Fibroblast of lung (primary cell): ENCODE data around the gene MAMDC4. TPM values are rescaled to one million over a fixed set of nuclear protein-coding genes. Genes with fewer than 3 reads are reported as not detected.

Experiments used
- DNase-seq, 2 donors: peaks; one replicate each; pipeline versions ENCODE4 v3.0.0 to v3.0.0-alpha.2; 2010; ENCODE audit warnings: low read depth in 2 of 2
- H2AFZ ChIP-seq: 2 replicates; pipeline ENCODE4 v1.5.1; 2012; ENCODE audit warnings: low read length, control low read depth, inconsistent platforms
- H3K27ac ChIP-seq: 2 replicates; pipeline ENCODE4 v1.5.1; 2011; ENCODE audit warnings: low read length, control low read depth; ENCODE audit not compliant: insufficient read depth
- H3K27me3 ChIP-seq: 2 replicates; pipeline ENCODE4 v1.5.1; 2011; ENCODE audit warnings: mild to moderate bottlenecking, low read length; ENCODE audit not compliant: control insufficient read depth, insufficient read depth
- H3K36me3 ChIP-seq: 2 replicates; pipeline ENCODE4 v1.5.1; 2011; ENCODE audit warnings: low read length; ENCODE audit not compliant: control insufficient read depth, insufficient read depth
- H3K4me1 ChIP-seq: 2 replicates; pipeline ENCODE4 v1.5.1; 2011; ENCODE audit warnings: low read length; ENCODE audit not compliant: control insufficient read depth, insufficient read depth; ENCODE audit errors: extremely low read depth
- H3K4me2 ChIP-seq: 2 replicates; pipeline ENCODE4 v1.5.1; 2011; ENCODE audit warnings: low read length, control low read depth; ENCODE audit not compliant: insufficient read depth; ENCODE audit errors: extremely low read depth
- H3K4me3 ChIP-seq, 4 experiments: fragments of 200-600 bp in 1 of 4; sonication (generic) in 1 of 4; replicated peaks in 1 of 4; 2 replicates each; pipeline ENCODE4 v1.5.1; 2011 to 2016; ENCODE audit warnings: low read length in 4 of 4, low read depth in 3 of 4, mild to moderate bottlenecking in 3 of 4, control low read depth in 2 of 4, inconsistent platforms in 1 of 4, mixed read lengths in 1 of 4; ENCODE audit not compliant: insufficient read depth in 1 of 4; ENCODE audit errors: control extremely low read depth in 1 of 4
- H3K79me2 ChIP-seq: 2 replicates; pipeline ENCODE4 v1.5.1; 2012; ENCODE audit warnings: mild to moderate bottlenecking, low read length, inconsistent platforms; ENCODE audit not compliant: control insufficient read depth, insufficient read depth
- H3K9ac ChIP-seq: 2 replicates; pipeline ENCODE4 v1.5.1; 2011; ENCODE audit warnings: mild to moderate bottlenecking, low read length, control low read depth; ENCODE audit not compliant: insufficient read depth
- H3K9me3 ChIP-seq: 2 replicates; pipeline ENCODE4 v1.5.1; 2012; ENCODE audit warnings: low read depth, low read length; ENCODE audit not compliant: control insufficient read depth, insufficient read depth
- H4K20me1 ChIP-seq: 2 replicates; pipeline ENCODE4 v1.5.1; 2011; ENCODE audit warnings: low read length; ENCODE audit not compliant: control insufficient read depth, insufficient read depth; ENCODE audit errors: extremely low read depth
- EZH2 ChIP-seq: IDR thresholded peaks from 2 replicates; pipeline ENCODE4 v1.5.1; 2012; ENCODE audit warnings: low read length, control low read depth, mild to moderate bottlenecking; ENCODE audit errors: missing control alignments
- polyA plus RNA-seq, 2 donors: library from polyadenylated mRNA; depleted of rRNA in 1 of 2; stranded (reverse) in 1 of 2; unstranded in 1 of 2; fragments of >200 nt; gene quantifications; 2 replicates each; pipeline ENCODE4 v1.2.1, GENCODE V29; 2011 to 2012; ENCODE audit warnings: missing spikeins in 1 of 2
- total RNA-seq: library from RNA; depleted of rRNA; stranded (reverse); fragments of >200 nt; gene quantifications from 2 replicates; pipeline ENCODE4 v1.2.1, GENCODE V29; 2014
- TF ChIP-seq, protein P1 (sequence below), 2 donors: IDR thresholded peaks in 1 of 2; conservative IDR thresholded peaks in 1 of 2; 1 replicate in 1 of 2; 2 replicates in 1 of 2; pipeline ENCODE4 v1.5.1; 2011 to 2012; ENCODE audit warnings: low read length in 2 of 2, control low read depth in 1 of 2, inconsistent platforms in 1 of 2, low read depth in 1 of 2, mild to moderate bottlenecking in 1 of 2

The MAMDC4 gene
- total and polyA plus RNA-seq, 2 donors (not counting 1 experiment from before 2014, with no cell fraction given), result 0.37 to 4.6 TPM

DNA sequence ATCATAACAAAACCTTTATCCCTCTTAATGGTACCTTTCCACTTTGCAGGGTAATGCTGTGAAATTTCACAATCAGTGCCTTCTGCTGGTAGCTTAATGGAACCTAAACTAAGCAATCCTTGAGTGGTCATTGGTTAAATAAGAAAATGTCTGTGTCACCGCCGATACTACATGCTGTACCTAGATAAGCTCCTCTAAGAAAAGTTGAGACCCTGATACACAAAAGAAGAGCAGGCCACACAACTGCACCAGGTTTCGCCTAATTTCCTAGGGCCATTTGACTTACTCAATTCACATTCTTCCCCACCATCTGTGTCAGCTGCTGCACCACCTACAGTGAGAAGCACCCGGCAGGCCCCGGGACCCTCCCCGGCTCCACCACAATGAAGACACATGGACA, 23.0 kb downstream of the MAMDC4 start:
- H4K20me1 ChIP-seq, result no peaks in the 10 kb centered on the region
- H3K36me3 ChIP-seq, result no peaks in the 10 kb centered on the region
- H3K4me2 ChIP-seq, result no peak overlapping the region
- no peak for DNase-seq
- no peaks in the 10 kb centered on the region for H3K79me2 ChIP-seq
- H3K27me3 ChIP-seq, result no peaks in the 10 kb centered on the region
- no peak overlapping the region for H3K4me3 ChIP-seq
- H3K9ac ChIP-seq, result no peak overlapping the region
- no peaks in the 10 kb centered on the region for H3K9me3 ChIP-seq
- no peak overlapping the region for H2AFZ ChIP-seq
- TF ChIP-seq EZH2, result no peak
- TF ChIP-seq, protein P1, sequence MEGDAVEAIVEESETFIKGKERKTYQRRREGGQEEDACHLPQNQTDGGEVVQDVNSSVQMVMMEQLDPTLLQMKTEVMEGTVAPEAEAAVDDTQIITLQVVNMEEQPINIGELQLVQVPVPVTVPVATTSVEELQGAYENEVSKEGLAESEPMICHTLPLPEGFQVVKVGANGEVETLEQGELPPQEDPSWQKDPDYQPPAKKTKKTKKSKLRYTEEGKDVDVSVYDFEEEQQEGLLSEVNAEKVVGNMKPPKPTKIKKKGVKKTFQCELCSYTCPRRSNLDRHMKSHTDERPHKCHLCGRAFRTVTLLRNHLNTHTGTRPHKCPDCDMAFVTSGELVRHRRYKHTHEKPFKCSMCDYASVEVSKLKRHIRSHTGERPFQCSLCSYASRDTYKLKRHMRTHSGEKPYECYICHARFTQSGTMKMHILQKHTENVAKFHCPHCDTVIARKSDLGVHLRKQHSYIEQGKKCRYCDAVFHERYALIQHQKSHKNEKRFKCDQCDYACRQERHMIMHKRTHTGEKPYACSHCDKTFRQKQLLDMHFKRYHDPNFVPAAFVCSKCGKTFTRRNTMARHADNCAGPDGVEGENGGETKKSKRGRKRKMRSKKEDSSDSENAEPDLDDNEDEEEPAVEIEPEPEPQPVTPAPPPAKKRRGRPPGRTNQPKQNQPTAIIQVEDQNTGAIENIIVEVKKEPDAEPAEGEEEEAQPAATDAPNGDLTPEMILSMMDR (conservative IDR thresholded peaks at IDR 0.05 in 1 of 2, IDR thresholded peaks at IDR 0.05 in 1 of 2; ENCODE audit: low read depth in 1 of 2, low read length in 2 of 2), result no peak
- no peak overlapping the region for H3K27ac ChIP-seq
- no peaks in the 10 kb centered on the region for H3K4me1 ChIP-seq

DNA sequence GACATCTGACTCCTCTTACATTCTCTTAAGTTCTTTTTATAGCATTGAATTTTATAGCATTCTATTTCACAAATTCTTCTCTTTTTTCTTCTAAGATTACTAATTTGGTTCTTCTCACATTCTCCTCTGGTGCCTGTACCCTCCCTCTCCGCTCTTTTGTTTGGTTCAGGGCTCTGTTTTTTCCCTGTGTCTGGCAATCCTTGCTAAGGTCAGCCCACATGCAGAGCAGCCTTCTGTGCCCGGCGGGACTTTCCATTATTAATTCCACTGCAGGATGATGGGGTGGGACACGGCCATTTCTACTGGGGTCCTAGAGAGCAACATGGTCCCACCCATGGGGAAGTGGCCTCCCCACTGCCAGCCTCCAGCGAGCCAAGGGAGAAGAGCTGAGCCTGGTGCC, 24.3 kb downstream of the MAMDC4 start:
- Histone ChIP-seq H3K27me3 (no peaks in the 10 kb centered on the region), H3K9me3 (no peaks in the 10 kb centered on the region), H3K4me1 (no peaks in the 10 kb centered on the region), H3K79me2 (no peaks in the 10 kb centered on the region), H3K36me3 (no peaks in the 10 kb centered on the region), H3K27ac (no peak overlapping the region), H2AFZ (no peak overlapping the region), H3K4me3 (no peak overlapping the region), H3K4me2 (no peak overlapping the region), H4K20me1 (no peaks in the 10 kb centered on the region), H3K9ac (no peak overlapping the region)
- TF ChIP-seq, protein P1 (conservative IDR thresholded peaks at IDR 0.05 in 1 of 2, IDR thresholded peaks at IDR 0.05 in 1 of 2; ENCODE audit: low read depth in 1 of 2, low read length in 2 of 2), result no peak
- no peak for TF ChIP-seq EZH2
- DNase-seq, result no peak

DNA sequence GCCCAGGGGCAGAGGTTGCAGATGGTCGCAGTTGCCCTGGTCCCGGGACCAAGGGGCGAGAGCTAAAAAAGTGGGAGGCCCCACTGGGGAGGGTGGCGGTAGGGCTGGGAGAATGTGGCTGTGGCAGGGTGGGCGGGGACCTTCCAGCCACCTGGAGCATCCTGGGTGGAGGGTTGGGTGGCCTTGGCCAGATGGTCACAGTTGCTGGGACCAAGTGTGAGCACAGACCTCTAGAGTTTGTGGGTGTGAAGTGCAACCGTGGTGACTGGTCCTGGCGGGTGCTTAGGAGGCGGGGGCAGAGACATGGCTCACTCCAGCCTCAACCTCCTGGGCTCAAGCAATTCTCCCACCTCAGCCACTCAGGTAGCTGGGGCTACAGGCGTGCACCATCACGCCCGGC, 28.5 kb downstream of the MAMDC4 start:
- Histone ChIP-seq H4K20me1 (no peaks in the 10 kb centered on the region), H2AFZ (no peak overlapping the region), H3K4me3 (no peak overlapping the region), H3K4me1 (peaks cover 3% of the 10 kb centered on the region), H3K27me3 (no peaks in the 10 kb centered on the region), H3K79me2 (no peaks in the 10 kb centered on the region), H3K4me2 (no peak overlapping the region), H3K9me3 (no peaks in the 10 kb centered on the region), H3K9ac (no peak overlapping the region), H3K27ac (no peak overlapping the region), H3K36me3 (no peaks in the 10 kb centered on the region)
- TF ChIP-seq, protein P1 (conservative IDR thresholded peaks at IDR 0.05 in 1 of 2, IDR thresholded peaks at IDR 0.05 in 1 of 2; ENCODE audit: low read depth in 1 of 2, low read length in 2 of 2), result no peak
- TF ChIP-seq EZH2, result no peak
- no peak for DNase-seq
